ENCODE results near the gene VPS41.

The VPS41 gene

DNA sequence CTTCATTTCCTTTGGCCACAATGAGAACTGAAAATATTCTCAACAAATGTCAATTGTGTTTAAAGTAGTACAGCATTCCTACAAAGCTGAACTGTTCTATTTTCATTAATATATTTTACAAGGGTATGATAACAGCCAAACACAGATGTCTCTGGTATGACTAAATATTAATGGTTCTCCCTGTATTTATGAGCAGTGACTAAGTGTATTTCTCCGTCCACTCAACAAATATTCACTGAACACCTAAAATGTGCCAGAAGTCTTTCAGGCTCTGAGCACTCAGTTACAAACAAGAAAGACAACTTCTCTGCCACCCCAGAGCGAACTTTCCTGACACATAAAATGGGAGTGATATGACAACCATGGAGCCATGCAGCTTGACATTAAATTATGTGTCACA lies 135.6 kb downstream of the VPS41 start:
- no peak for DNase-seq (ENCODE audit: low read depth)
- no peak for TF ChIP-seq POLR2A (IDR thresholded peaks at IDR 0.05; ENCODE audit: extremely low read depth, insufficient read length)
- no peak for TF ChIP-seq MAX (IDR thresholded peaks at IDR 0.05; ENCODE audit: low read depth, low read length)
- no peak for TF ChIP-seq CTCF (IDR thresholded peaks at IDR 0.05; ENCODE audit: low read depth, low read length)
- TF ChIP-seq MYC (IDR thresholded peaks at IDR 0.05; ENCODE audit: low read depth, low read length), result no peak
- H3K4me3 ChIP-seq (ENCODE audit: low read depth, low read length), result no peak overlapping the region

DNA sequence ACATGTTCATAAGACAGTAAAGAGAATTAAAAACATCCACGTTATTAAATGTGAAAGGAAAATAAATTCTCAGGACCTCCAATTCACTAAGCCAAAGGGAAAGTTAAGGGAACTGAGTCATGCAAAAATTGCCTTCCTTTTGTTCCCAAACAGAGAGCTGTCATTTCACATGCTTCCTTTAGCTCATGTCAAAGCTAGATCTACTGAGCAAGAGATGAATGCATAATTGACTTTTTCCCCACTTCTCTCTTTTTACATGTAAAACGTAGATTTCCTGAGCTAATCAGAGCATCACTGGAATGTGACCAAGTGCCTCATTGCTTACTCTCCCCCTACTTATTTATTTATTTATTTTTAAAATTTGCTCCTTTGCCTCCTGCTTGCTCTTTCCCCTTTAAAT lies 148.8 kb downstream of the VPS41 start:
- H3K4me3 ChIP-seq (ENCODE audit: low read depth, low read length), result no peak overlapping the region
- TF ChIP-seq MAX (IDR thresholded peaks at IDR 0.05; ENCODE audit: low read depth, low read length) (no peak), CTCF (IDR thresholded peaks at IDR 0.05; ENCODE audit: low read depth, low read length) (no peak), MYC (IDR thresholded peaks at IDR 0.05; ENCODE audit: low read depth, low read length) (no peak), POLR2A (IDR thresholded peaks at IDR 0.05; ENCODE audit: extremely low read depth, insufficient read length) (no peak)
- DNase-seq (ENCODE audit: low read depth), result no peak

DNA sequence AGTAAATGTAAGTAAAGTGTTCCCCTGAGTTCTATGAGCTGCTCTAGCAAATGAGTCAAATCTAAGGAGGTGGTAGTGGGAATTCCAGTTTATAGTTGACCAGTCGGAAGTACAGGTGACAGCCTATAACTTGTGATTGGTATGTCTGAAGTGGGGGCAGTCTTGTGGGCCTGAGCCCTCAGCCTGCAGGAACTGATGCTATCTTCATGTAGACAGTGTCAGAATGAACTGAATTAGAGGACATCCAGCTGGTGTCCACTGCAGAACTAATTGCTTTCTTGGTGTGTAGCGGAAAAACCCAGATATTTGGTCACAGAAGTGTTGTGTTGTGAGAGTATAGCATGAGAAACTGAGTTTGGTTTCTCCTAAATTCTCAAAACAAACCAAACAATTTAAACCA lies 150.0 kb downstream of the VPS41 start:
- no peak for TF ChIP-seq CTCF (IDR thresholded peaks at IDR 0.05; ENCODE audit: low read depth, low read length)
- no peak for TF ChIP-seq MYC (IDR thresholded peaks at IDR 0.05; ENCODE audit: low read depth, low read length)
- no peak for TF ChIP-seq MAX (IDR thresholded peaks at IDR 0.05; ENCODE audit: low read depth, low read length)
- TF ChIP-seq POLR2A (IDR thresholded peaks at IDR 0.05; ENCODE audit: extremely low read depth, insufficient read length), result no peak
- H3K4me3 ChIP-seq (ENCODE audit: low read depth, low read length), result no peak overlapping the region
- DNase-seq (ENCODE audit: low read depth), result no peak

GRCh38 chr7:38757931-38758330 lies 151.1 kb downstream of the VPS41 start:
- no peak for DNase-seq (ENCODE audit: low read depth)
- TF ChIP-seq CTCF (IDR thresholded peaks at IDR 0.05; ENCODE audit: low read depth, low read length), result no peak
- TF ChIP-seq MAX (IDR thresholded peaks at IDR 0.05; ENCODE audit: low read depth, low read length), result no peak
- TF ChIP-seq POLR2A (IDR thresholded peaks at IDR 0.05; ENCODE audit: extremely low read depth, insufficient read length), result no peak
- TF ChIP-seq MYC (IDR thresholded peaks at IDR 0.05; ENCODE audit: low read depth, low read length), result no peak
- H3K4me3 ChIP-seq (ENCODE audit: low read depth, low read length), result no peak overlapping the region

- DNase-seq (ENCODE audit: low read depth), result no peak
- no peak overlapping the region for H3K4me3 ChIP-seq (ENCODE audit: low read depth, low read length)
Observed at GRCh38 chr7:38756521-38756920, 152.5 kb downstream of the VPS41 start.

More at GRCh38 chr7:38756521-38756920, 152.5 kb downstream of the VPS41 start:
- TF ChIP-seq MYC (IDR thresholded peaks at IDR 0.05; ENCODE audit: low read depth, low read length) (no peak), CTCF (IDR thresholded peaks at IDR 0.05; ENCODE audit: low read depth, low read length) (no peak), POLR2A (IDR thresholded peaks at IDR 0.05; ENCODE audit: extremely low read depth, insufficient read length) (no peak), MAX (IDR thresholded peaks at IDR 0.05; ENCODE audit: low read depth, low read length) (no peak)

All from NB4 (cell line).